ENCODE data around the gene NRP2.

Gene NRP2

GRCh38 chr2:205730701-205731582 is 48.6 kb downstream of the NRP2 start (continued):
- no peak for TF ChIP-seq TSHZ2 (CRISPR knock-in tag; IDR thresholded peaks at IDR 0.05)

GRCh38 chr2:205731583-205731981 is 49.3 kb downstream of the NRP2 start:
- TF ChIP-seq ARNTL (CRISPR knock-in tag; IDR thresholded peaks at IDR 0.05; ENCODE audit: borderline replicate concordance, low read depth), result no peak
- ATAC-seq, result no peak; the same call in 2 of the 3 replicates

GRCh38 chr2:205732314-205732713 is 50.0 kb downstream of the NRP2 start:
- ATAC-seq, result no peak
- TF ChIP-seq PPARA (CRISPR knock-in tag; IDR thresholded peaks at IDR 0.05; ENCODE audit: borderline replicate concordance) (no peak), PATZ1 (CRISPR knock-in tag; IDR thresholded peaks at IDR 0.05; ENCODE audit: borderline replicate concordance) (no peak), SNAI2 (CRISPR knock-in tag; IDR thresholded peaks at IDR 0.05) (no peak), ZC3H10 (CRISPR knock-in tag; IDR thresholded peaks at IDR 0.05) (no peak), ZNF8 (CRISPR knock-in tag; IDR thresholded peaks at IDR 0.05) (no peak), TCF4 (CRISPR knock-in tag; IDR thresholded peaks at IDR 0.05; ENCODE audit: borderline replicate concordance) (no peak), TOX (CRISPR knock-in tag; IDR thresholded peaks at IDR 0.05; ENCODE audit: borderline replicate concordance) (no peak), POU6F1 (CRISPR knock-in tag; IDR thresholded peaks at IDR 0.05; ENCODE audit: borderline replicate concordance, low read depth) (no peak), BACH2 (CRISPR knock-in tag; IDR thresholded peaks at IDR 0.05; ENCODE audit: borderline replicate concordance) (no peak)

- TF ChIP-seq RARB (CRISPR knock-in tag; IDR thresholded peaks at IDR 0.05) (no peak), POU6F1 (CRISPR knock-in tag; IDR thresholded peaks at IDR 0.05; ENCODE audit: borderline replicate concordance, low read depth) (no peak), ISL1 (CRISPR knock-in tag; IDR thresholded peaks at IDR 0.05) (no peak), OSR1 (CRISPR knock-in tag; IDR thresholded peaks at IDR 0.05) (no peak), ZNF565 (CRISPR knock-in tag; conservative IDR thresholded peaks at IDR 0.05; ENCODE audit: low read depth) (no peak), PATZ1 (CRISPR knock-in tag; IDR thresholded peaks at IDR 0.05; ENCODE audit: borderline replicate concordance) (no peak), ARNTL (CRISPR knock-in tag; IDR thresholded peaks at IDR 0.05; ENCODE audit: borderline replicate concordance, low read depth) (no peak)
- no peak for ATAC-seq
Measured at GRCh38 chr2:205733082-205733481, 50.8 kb downstream of the NRP2 start.
